B cell (primary cell): ENCODE measurements around the gene ZFPM1.

ENCODE experiments used
- CTCF ChIP-seq: fragments of 200-600 bp; IDR thresholded peaks from one replicate; pipeline ENCODE4 v1.8.0; 2022; ENCODE audit warnings: antibody characterized with exemption, mild to moderate bottlenecking
- EZH2 ChIP-seq: IDR thresholded peaks from 2 replicates; pipeline ENCODE4 v1.6.1; 2012; ENCODE audit warnings: borderline replicate concordance, low read depth, mild to moderate bottlenecking, moderate library complexity, low read length; ENCODE audit not compliant: insufficient read depth, poor library complexity, severe bottlenecking

- TF ChIP-seq EZH2 (no peak), CTCF (no peak)
These were observed 18.3 kb upstream of the ZFPM1 start for GRCh38 chr16:88434746-88435145.
